ENCODE data around the gene CCNA2.

DNA sequence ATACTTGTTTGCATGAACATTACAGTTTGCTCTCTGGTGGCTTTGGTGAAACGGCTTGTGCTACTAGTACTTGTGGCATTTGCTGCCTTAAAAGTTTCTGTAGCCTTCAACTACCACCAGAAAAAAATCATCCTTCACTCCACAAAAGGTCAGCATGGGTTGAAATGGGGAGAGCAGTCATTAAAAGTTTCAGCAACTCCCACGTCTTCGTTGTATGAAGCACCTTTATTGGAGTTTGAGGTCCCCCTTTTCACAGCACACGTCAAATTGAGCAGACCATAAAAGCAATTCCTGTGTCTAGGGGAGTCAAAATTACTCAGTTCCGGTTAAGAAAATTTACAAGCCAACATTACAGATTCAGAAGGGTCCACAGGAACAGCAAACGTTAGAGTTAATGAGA, 23.0 kb upstream of the CCNA2 start:
- TF ChIP-seq POLR2A (IDR thresholded peaks at IDR 0.05) (no peak), EP300 (IDR thresholded peaks at IDR 0.05) (no peak)
- TF ChIP-seq, protein P1, sequence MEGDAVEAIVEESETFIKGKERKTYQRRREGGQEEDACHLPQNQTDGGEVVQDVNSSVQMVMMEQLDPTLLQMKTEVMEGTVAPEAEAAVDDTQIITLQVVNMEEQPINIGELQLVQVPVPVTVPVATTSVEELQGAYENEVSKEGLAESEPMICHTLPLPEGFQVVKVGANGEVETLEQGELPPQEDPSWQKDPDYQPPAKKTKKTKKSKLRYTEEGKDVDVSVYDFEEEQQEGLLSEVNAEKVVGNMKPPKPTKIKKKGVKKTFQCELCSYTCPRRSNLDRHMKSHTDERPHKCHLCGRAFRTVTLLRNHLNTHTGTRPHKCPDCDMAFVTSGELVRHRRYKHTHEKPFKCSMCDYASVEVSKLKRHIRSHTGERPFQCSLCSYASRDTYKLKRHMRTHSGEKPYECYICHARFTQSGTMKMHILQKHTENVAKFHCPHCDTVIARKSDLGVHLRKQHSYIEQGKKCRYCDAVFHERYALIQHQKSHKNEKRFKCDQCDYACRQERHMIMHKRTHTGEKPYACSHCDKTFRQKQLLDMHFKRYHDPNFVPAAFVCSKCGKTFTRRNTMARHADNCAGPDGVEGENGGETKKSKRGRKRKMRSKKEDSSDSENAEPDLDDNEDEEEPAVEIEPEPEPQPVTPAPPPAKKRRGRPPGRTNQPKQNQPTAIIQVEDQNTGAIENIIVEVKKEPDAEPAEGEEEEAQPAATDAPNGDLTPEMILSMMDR (IDR thresholded peaks at IDR 0.05), result no peak
